NCI-H69 (cell line): ENCODE results near the gene CIROP.

Experiments used
- DNase-seq: peaks from one replicate; lab custom pipeline; 2025; lab: John Stamatoyannopoulos, UW

CIROP gene

GRCh38 chr14:23104591-23105347 is at the start of gene CIROP:
Gene CIROP, minus strand, starts transcription at chr14:23104989. Its CDS starts 69 bp downstream, at chr14:23104920.
- DNase-seq, result peak; percentile 36

GRCh38 chr14:23153851-23154796 is 49.3 kb upstream of the CIROP start:
- peak; percentile 43 for DNase-seq

- no peak for DNase-seq
These were observed 46.6 kb upstream of the CIROP start for GRCh38 chr14:23151342-23151741.

- DNase-seq, result no peak
These were observed 45.0 kb upstream of the CIROP start for GRCh38 chr14:23149745-23150144.

GRCh38 chr14:23148591-23149249 is 43.9 kb upstream of the CIROP start:
- DNase-seq, result no peak

- no peak for DNase-seq
These were observed 42.9 kb upstream of the CIROP start for GRCh38 chr14:23147676-23148075.

- no peak for DNase-seq
These were observed 42.2 kb upstream of the CIROP start for GRCh38 chr14:23146980-23147379.

GRCh38 chr14:23146351-23146910 is 41.6 kb upstream of the CIROP start:
- DNase-seq, result no peak

- no peak for DNase-seq
These were observed 41.1 kb upstream of the CIROP start for GRCh38 chr14:23145794-23146350.

GRCh38 chr14:23143911-23144310 is 39.1 kb upstream of the CIROP start:
- no peak for DNase-seq

- DNase-seq, result no peak
These were observed 38.0 kb upstream of the CIROP start for GRCh38 chr14:23142826-23143225.

GRCh38 chr14:23141706-23142444 is 37.1 kb upstream of the CIROP start:
- DNase-seq, result peak; percentile 72

- DNase-seq, result no peak
These were observed 35.6 kb upstream of the CIROP start for GRCh38 chr14:23140371-23140770.

GRCh38 chr14:23139874-23140273 is 35.1 kb upstream of the CIROP start:
- no peak for DNase-seq

- no peak for DNase-seq
These were observed 33.2 kb upstream of the CIROP start for GRCh38 chr14:23137813-23138535.

- DNase-seq, result no peak
These were observed 32.5 kb upstream of the CIROP start for GRCh38 chr14:23137192-23137812.

GRCh38 chr14:23136566-23137133 is 31.9 kb upstream of the CIROP start:
- no peak for DNase-seq

- no peak for DNase-seq
These were observed 28.2 kb upstream of the CIROP start for GRCh38 chr14:23132970-23133369.

GRCh38 chr14:23131482-23131881 is 26.7 kb upstream of the CIROP start:
- no peak for DNase-seq

- no peak for DNase-seq
These were observed 26.1 kb upstream of the CIROP start for GRCh38 chr14:23130871-23131270.
